GM10266 (cell line): ENCODE results near the gene ZMPSTE24.

Source experiments
- DNase-seq: peaks from one replicate; pipeline ENCODE4 v3.0.0; 2012; ENCODE audit errors: extremely low spot score
- TF ChIP-seq, protein P1 (sequence below): IDR thresholded peaks from 2 replicates; pipeline ENCODE4 v1.5.1; 2012; ENCODE audit warnings: mild to moderate bottlenecking, low read depth; ENCODE audit not compliant: control insufficient read depth, insufficient read depth; ENCODE audit errors: missing control alignments

The ZMPSTE24 gene

DNA sequence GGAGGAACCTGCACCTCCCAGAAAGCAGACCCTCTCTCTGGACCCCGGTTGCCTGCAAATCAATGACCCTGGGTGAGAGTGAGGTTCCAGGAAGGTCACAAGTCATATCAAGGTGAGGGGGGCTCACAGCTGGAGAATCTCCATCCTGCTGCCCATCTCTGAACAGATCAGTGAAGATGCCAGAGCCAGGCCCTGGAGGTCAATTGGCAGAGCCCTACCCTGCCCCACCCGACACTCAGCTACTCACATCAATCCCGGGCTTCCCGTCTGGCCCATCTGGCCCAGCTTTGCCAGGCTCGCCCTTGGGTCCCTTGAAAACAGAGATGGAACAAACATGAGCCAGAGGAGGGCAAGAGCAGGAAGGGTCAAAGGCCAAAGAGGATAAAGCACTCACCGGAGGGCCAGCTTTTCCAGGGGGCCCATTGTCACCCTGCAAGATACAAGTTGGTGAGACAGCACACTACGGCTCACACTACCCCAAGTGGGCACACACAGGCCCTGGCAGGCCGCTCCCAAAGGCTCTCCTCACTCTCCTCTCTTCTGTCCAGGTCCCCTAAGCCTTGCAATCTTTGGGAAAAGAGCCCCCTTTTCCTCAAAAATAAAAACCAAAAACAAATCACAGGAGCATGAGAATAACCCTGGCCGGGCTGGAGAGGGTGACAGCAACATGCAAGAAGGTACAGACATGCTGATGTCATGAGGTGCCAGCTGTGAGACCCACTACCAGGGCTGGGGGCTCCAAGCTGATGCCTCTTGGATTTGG is 56.1 kb downstream of the ZMPSTE24 start:
- TF ChIP-seq, protein P1, sequence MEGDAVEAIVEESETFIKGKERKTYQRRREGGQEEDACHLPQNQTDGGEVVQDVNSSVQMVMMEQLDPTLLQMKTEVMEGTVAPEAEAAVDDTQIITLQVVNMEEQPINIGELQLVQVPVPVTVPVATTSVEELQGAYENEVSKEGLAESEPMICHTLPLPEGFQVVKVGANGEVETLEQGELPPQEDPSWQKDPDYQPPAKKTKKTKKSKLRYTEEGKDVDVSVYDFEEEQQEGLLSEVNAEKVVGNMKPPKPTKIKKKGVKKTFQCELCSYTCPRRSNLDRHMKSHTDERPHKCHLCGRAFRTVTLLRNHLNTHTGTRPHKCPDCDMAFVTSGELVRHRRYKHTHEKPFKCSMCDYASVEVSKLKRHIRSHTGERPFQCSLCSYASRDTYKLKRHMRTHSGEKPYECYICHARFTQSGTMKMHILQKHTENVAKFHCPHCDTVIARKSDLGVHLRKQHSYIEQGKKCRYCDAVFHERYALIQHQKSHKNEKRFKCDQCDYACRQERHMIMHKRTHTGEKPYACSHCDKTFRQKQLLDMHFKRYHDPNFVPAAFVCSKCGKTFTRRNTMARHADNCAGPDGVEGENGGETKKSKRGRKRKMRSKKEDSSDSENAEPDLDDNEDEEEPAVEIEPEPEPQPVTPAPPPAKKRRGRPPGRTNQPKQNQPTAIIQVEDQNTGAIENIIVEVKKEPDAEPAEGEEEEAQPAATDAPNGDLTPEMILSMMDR: no peak
- no peak for DNase-seq

DNA sequence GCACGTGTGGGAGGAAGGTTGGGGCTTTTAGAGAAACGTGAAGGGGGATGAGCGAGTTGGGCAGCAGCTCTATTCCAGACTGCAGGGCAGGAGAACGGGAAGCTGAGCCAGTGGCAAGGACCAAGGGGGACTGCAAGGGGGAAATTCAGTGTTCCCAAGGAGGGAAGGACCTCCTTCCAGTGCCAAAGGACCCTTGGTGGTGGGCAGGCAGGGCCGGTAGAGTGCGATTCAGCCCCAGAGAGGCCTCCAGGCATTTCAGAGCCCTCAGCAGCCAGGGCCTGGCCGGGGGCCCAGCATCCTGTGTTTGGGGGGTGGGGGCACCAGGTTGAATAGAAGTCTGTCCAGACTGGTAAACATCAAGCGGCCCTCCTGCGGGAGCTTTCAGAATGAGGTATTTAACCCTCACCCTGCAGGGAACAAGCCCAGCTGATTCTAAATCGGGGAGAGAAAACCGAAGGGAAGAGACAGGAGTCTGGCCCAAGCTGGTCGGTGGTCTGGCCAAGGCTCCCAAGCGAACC is 56.7 kb downstream of the ZMPSTE24 start:
- DNase-seq: no peak
- TF ChIP-seq, protein P1: no peak

- DNase-seq: peak; percentile 90
- TF ChIP-seq, protein P1: peak; percentile 93
Measured at GRCh38 chr1:40315239-40315794, 57.3 kb downstream of the ZMPSTE24 start.

DNA sequence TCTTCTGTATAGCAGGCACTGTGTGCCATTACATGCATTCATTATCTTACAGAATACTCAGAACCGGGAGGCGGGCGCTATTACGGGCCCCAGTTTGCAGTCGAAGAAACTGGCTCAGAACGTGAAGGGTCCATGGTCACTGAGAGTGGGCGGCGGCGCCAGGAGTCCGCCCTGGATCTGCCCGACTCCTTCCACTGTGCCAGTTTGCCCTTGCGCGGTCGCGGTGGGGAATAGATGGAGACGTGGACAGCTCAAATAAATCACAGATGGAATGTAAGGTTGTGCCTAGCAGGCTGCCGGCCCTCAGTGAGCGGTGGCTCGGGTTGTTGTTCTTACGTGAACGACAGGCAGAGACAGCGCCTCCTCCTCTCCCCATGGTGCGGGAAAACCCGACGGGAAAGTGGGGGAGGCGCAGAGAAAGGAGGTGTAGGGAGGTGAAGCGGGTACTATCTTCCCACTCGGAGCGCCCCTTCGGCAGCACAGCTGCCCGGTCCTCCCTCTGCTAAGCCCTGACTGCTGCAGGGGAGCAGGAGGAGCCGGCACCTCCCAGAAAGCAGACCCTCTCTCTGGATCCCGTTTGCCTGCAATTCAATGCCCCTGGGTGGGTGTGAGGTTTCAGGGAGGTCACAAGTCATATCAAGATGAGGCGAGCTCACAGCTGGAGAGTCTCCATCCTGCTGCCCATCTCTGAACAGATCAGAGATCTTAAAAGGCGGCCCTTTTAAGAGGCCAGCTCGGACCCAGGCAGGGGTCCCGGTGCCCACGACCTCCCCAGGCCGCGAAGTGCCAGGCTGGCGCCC is 58.0 kb downstream of the ZMPSTE24 start:
- peak; percentile 49 for DNase-seq
- TF ChIP-seq, protein P1: no peak

- TF ChIP-seq, protein P1: no peak
- DNase-seq: peak; percentile 72
Measured at GRCh38 chr1:40316595-40317393, 58.8 kb downstream of the ZMPSTE24 start, which contains the start of gene COL9A2. Gene COL9A2 (minus strand): TSS chr1:40317286. CDS start chr1:40317197, 89 bp downstream.

DNA sequence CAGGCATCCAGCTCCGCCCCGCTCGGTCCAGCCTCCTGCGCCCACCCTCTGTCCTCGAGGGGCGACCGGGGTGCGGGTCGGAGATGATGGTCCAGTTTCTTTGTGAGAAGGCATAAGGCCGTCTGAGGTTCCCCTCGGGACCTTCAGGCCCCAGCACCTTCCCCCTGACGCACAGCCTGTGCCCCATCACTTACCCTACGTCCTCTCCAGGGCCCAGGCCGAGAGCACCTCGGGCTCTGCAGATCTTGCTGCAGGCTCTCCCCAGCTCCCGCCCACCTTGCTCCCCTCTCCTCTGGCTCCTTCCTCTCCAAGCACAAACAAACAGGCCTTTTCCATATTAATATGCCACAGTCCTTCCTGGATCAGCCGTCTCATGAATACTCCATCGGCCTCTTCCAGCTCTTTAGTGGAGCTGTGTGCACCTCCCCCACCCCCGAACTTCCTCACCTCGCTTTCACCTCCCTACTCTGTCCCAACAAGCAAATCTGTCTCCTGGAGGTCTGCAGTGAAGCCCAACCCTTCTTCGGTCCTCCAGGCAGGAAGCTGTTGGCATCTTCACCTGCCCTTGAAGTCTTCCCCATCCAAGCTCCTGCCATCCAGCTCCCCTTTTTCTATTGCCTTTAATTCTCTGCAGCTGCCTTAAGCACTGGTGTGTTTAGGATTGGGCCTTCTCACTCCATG is 59.5 kb downstream of the ZMPSTE24 start:
- DNase-seq: peak; percentile 20
- TF ChIP-seq, protein P1: no peak
